KMS-11 (cell line): ENCODE data around the gene LTBP2.
A peak's percentile ranks its signal among the peaks of the same experiment; 100 is the strongest.

Source experiments
- H2AFZ ChIP-seq: fragments of 200-600 bp; sonication (generic); 2 replicates; pipeline ENCODE4 v1.6.1; 2016; ENCODE audit warnings: antibody characterized with exemption, mixed run types, low read depth
- H3K27ac ChIP-seq: fragments of 200-600 bp; sonication (generic); 2 replicates; pipeline ENCODE4 v1.6.1; 2016; ENCODE audit warnings: mild to moderate bottlenecking, mixed run types
- H3K27me3 ChIP-seq: fragments of 200-600 bp; sonication (generic); 2 replicates; pipeline ENCODE4 v1.6.1; 2017; ENCODE audit warnings: mild to moderate bottlenecking, low read depth, mixed run types, moderate library complexity; ENCODE audit not compliant: insufficient read depth
- H3K36me3 ChIP-seq: fragments of 200-600 bp; sonication (generic); 2 replicates; pipeline ENCODE4 v1.6.1; 2017; ENCODE audit warnings: mild to moderate bottlenecking, mixed run types; ENCODE audit not compliant: insufficient read depth
- H3K4me1 ChIP-seq: fragments of 200-600 bp; sonication (generic); 2 replicates; pipeline ENCODE4 v1.6.1; 2016; ENCODE audit warnings: mild to moderate bottlenecking, low read depth, mixed run types; ENCODE audit not compliant: poor library complexity, severe bottlenecking
- H3K4me2 ChIP-seq: fragments of 200-600 bp; sonication (generic); 2 replicates; pipeline ENCODE4 v1.7.0; 2016; ENCODE audit warnings: mild to moderate bottlenecking, mixed run types
- H3K4me3 ChIP-seq: fragments of 200-600 bp; sonication (generic); IDR thresholded peaks from 2 replicates; pipeline ENCODE4 v1.6.1; 2017; ENCODE audit warnings: low read depth, low read length, mixed read lengths; ENCODE audit not compliant: insufficient read depth
- H3K79me2 ChIP-seq: fragments of 200-600 bp; sonication (generic); 2 replicates; pipeline ENCODE4 v1.6.1; 2016; ENCODE audit warnings: low read depth, mixed run types; ENCODE audit not compliant: insufficient read depth
- H3K9ac ChIP-seq: fragments of 200-600 bp; sonication (generic); 2 replicates; pipeline ENCODE4 v1.6.1; 2016; ENCODE audit warnings: mild to moderate bottlenecking, mixed run types
- H4K20me1 ChIP-seq: fragments of 200-600 bp; sonication (generic); 2 replicates; pipeline ENCODE4 v1.6.1; 2016; ENCODE audit warnings: mild to moderate bottlenecking, mixed run types; ENCODE audit not compliant: insufficient read depth
- CTCF ChIP-seq: fragments of 200-600 bp; sonication (generic); conservative IDR thresholded peaks from 2 replicates; pipeline ENCODE4 v1.6.1; 2017; ENCODE audit warnings: low read depth, mild to moderate bottlenecking, antibody characterized with exemption, low read length, moderate library complexity, mixed read lengths

The LTBP2 gene

GRCh38 chr14:74614508-74615495, 2.8 kb upstream of the LTBP2 start:
- Histone ChIP-seq H2AFZ (no peak overlapping the region), H3K4me3 (no peak overlapping the region), H4K20me1 (no peaks in the 10 kb centered on the region), H3K9ac (no peak overlapping the region), H3K4me2 (no peak overlapping the region), H3K79me2 (no peaks in the 10 kb centered on the region), H3K36me3 (no peaks in the 10 kb centered on the region), H3K27ac (no peak overlapping the region), H3K4me1 (no peaks in the 10 kb centered on the region), H3K27me3 (no peaks in the 10 kb centered on the region)
- TF ChIP-seq CTCF = no peak

- TF ChIP-seq CTCF = peak; percentile 18; the same call in 1 of the 2 replicates
- no peak overlapping the region for H3K27ac ChIP-seq
- H3K4me2 ChIP-seq = no peak overlapping the region
- no peaks in the 10 kb centered on the region for H3K4me1 ChIP-seq
- H3K9ac ChIP-seq = no peak overlapping the region
- H3K27me3 ChIP-seq = no peaks in the 10 kb centered on the region
- no peak overlapping the region for H2AFZ ChIP-seq
- H3K4me3 ChIP-seq = no peak overlapping the region
- no peaks in the 10 kb centered on the region for H3K79me2 ChIP-seq
- H4K20me1 ChIP-seq = no peaks in the 10 kb centered on the region
- no peaks in the 10 kb centered on the region for H3K36me3 ChIP-seq
Measured at GRCh38 chr14:74613211-74613914, 1.3 kb upstream of the LTBP2 start.

GRCh38 chr14:74612350-74613021, 449 bp upstream of the LTBP2 start:
- Histone ChIP-seq H3K4me3 (no peak overlapping the region), H3K36me3 (no peaks in the 10 kb centered on the region), H3K27ac (no peak overlapping the region), H3K4me1 (no peaks in the 10 kb centered on the region), H3K79me2 (no peaks in the 10 kb centered on the region), H3K9ac (no peak overlapping the region), H2AFZ (peak overlapping the region; percentile 78), H3K4me2 (peak overlapping the region; percentile 51), H4K20me1 (no peaks in the 10 kb centered on the region), H3K27me3 (no peaks in the 10 kb centered on the region)
- TF ChIP-seq CTCF = peak; percentile 12; the same call in 1 of the 2 replicates

GRCh38 chr14:74610866-74611649, 979 bp downstream of the LTBP2 start:
- no peak overlapping the region for H2AFZ ChIP-seq
- no peaks in the 10 kb centered on the region for H3K36me3 ChIP-seq
- no peaks in the 10 kb centered on the region for H3K4me1 ChIP-seq
- no peaks in the 10 kb centered on the region for H4K20me1 ChIP-seq
- H3K79me2 ChIP-seq = no peaks in the 10 kb centered on the region
- no peak for TF ChIP-seq CTCF
- no peak overlapping the region for H3K27ac ChIP-seq
- H3K4me3 ChIP-seq = no peak overlapping the region
- no peak overlapping the region for H3K4me2 ChIP-seq
- H3K27me3 ChIP-seq = no peaks in the 10 kb centered on the region
- H3K9ac ChIP-seq = no peak overlapping the region
